B cell (primary cell): ENCODE data around the gene CCND2. TPM values are rescaled to one million over a fixed set of nuclear protein-coding genes. Genes with fewer than 3 reads are reported as not detected.

Experiments used
- ATAC-seq: fragments of 200-7000 bp; cut with Tn5 transposase; one replicate; pipeline ENCODE4 v1.10.0; 2021; ENCODE audit warnings: low read depth, mild to moderate bottlenecking, moderate number of reproducible peaks, moderate library complexity
- CTCF ChIA-PET: fragments of 350-600 bp; sonication (Branson Sonifier 250); formaldehyde crosslinking; loops from one replicate; lab custom pipeline; 2021; ENCODE audit warnings: antibody characterized with exemption, inconsistent platforms; lab: Charles Lee
- POLR2A ChIA-PET: fragments of 350-600 bp; sonication (Branson Sonifier 250); formaldehyde crosslinking; loops from one replicate; lab custom pipeline; 2021; ENCODE audit warnings: antibody characterized with exemption; lab: Charles Lee
- DNase-seq: peaks from one replicate; pipeline ENCODE4 v3.0.0; 2013
- H2AFZ ChIP-seq: 2 replicates; pipeline ENCODE4 v1.6.1; 2012; ENCODE audit warnings: mild to moderate bottlenecking, low read depth, low read length; ENCODE audit not compliant: insufficient read depth, poor library complexity, severe bottlenecking
- H3K27ac ChIP-seq, 2 donors: 1 replicate in 1 of 2; 2 replicates in 1 of 2; pipeline ENCODE4 v1.5.1; 2012 to 2013; ENCODE audit warnings: low read length in 2 of 2, mild to moderate bottlenecking in 2 of 2, moderate library complexity in 1 of 2
- H3K27me3 ChIP-seq, 4 experiments: fragments of 200-600 bp in 1 of 4; sonication (generic) in 1 of 4; replicated peaks in 1 of 4; 1 replicate in 2 of 4; 2 replicates in 2 of 4; pipeline versions ENCODE4 v1.6.1 to v1.7.0; 2013 to 2016; ENCODE audit warnings: low read length in 3 of 4, mild to moderate bottlenecking in 2 of 4, mixed read lengths in 1 of 4, moderate library complexity in 1 of 4; ENCODE audit not compliant: insufficient read depth in 4 of 4, control insufficient read depth in 3 of 4; ENCODE audit errors: control extremely low read depth in 1 of 4
- H3K36me3 ChIP-seq, 2 experiments: replicated peaks in 1 of 2; 1 replicate in 1 of 2; 2 replicates in 1 of 2; pipeline versions ENCODE4 v1.6.1 to v1.7.1; 2013; ENCODE audit warnings: low read length in 1 of 2; ENCODE audit not compliant: insufficient read depth in 2 of 2, control insufficient read depth in 1 of 2; ENCODE audit errors: control extremely low read depth in 1 of 2, extremely low read depth in 1 of 2
- H3K4me1 ChIP-seq, 2 donors: fragments of 200-600 bp in 1 of 2; sonication (generic) in 1 of 2; 1 replicate in 1 of 2; 2 replicates in 1 of 2; pipeline versions ENCODE4 v1.5.1 to v1.6.1; 2013 to 2017; ENCODE audit warnings: low read length in 2 of 2; ENCODE audit not compliant: control insufficient read depth in 2 of 2, insufficient read depth in 2 of 2
- H3K4me2 ChIP-seq: replicated peaks from 2 replicates; pipeline ENCODE3; 2012; ENCODE audit warnings: mild to moderate bottlenecking, low read depth, low read length; ENCODE audit not compliant: poor library complexity, severe bottlenecking
- H3K4me3 ChIP-seq, 5 experiments: fragments of 200-600 bp in 1 of 5; sonication (generic) in 1 of 5; 1 replicate in 3 of 5; 2 replicates in 2 of 5; pipeline versions ENCODE4 v1.5.1 to v1.7.0; 2011 to 2016; ENCODE audit warnings: low read length in 4 of 5, mild to moderate bottlenecking in 4 of 5, low read depth in 2 of 5, control low read depth in 1 of 5, moderate library complexity in 1 of 5; ENCODE audit not compliant: insufficient read depth in 1 of 5; ENCODE audit errors: control extremely low read depth in 1 of 5, extremely low read depth in 1 of 5
- H3K79me2 ChIP-seq: fragments of 200-600 bp; sonication (generic); one replicate; pipeline ENCODE4 v1.6.0; 2016; ENCODE audit warnings: low read length; ENCODE audit not compliant: control insufficient read depth, insufficient read depth
- H3K9ac ChIP-seq: fragments of 200-600 bp; sonication (generic); 2 replicates; pipeline ENCODE4 v1.6.1; 2017; ENCODE audit warnings: mild to moderate bottlenecking, low read length, moderate library complexity
- H3K9me3 ChIP-seq, 3 donors: one replicate each; pipeline versions ENCODE4 v1.6.1 to v1.7.1; 2013; ENCODE audit warnings: low read length in 2 of 3; ENCODE audit not compliant: control insufficient read depth in 2 of 3, insufficient read depth in 1 of 3; ENCODE audit errors: control extremely low read depth in 1 of 3
- H4K20me1 ChIP-seq: 2 replicates; pipeline ENCODE4 v1.6.0; 2012; ENCODE audit warnings: mild to moderate bottlenecking, low read length; ENCODE audit not compliant: insufficient read depth, control insufficient read depth, poor library complexity, severe bottlenecking
- H3K27ac Mint-ChIP-seq: one replicate; pipeline ENCODE4 v1.8.0; 2021; ENCODE audit warnings: mixed read lengths
- H3K27me3 Mint-ChIP-seq: one replicate; pipeline ENCODE4 v1.8.0; 2021; ENCODE audit warnings: mixed read lengths
- H3K4me1 Mint-ChIP-seq: one replicate; pipeline ENCODE4 v1.8.0; 2021; ENCODE audit warnings: mixed read lengths
- H3K4me3 Mint-ChIP-seq: one replicate; pipeline ENCODE4 v1.8.0; 2021; ENCODE audit warnings: mixed read lengths
- H3K9me3 Mint-ChIP-seq: one replicate; pipeline ENCODE4 v1.8.0; 2022; ENCODE audit warnings: mixed read lengths; ENCODE audit not compliant: insufficient read depth
- EZH2 ChIP-seq: IDR thresholded peaks from 2 replicates; pipeline ENCODE4 v1.6.1; 2012; ENCODE audit warnings: borderline replicate concordance, low read depth, mild to moderate bottlenecking, moderate library complexity, low read length; ENCODE audit not compliant: insufficient read depth, poor library complexity, severe bottlenecking
- whole genome bisulfite sequencing: methylation state at CpG from one replicate; pipeline ENCODE4 v1.1.5; 2013; ENCODE audit warnings: missing lambda C conversion rate; ENCODE audit not compliant: insufficient coverage; 5-methylcytosine and 5-hydroxymethylcytosine counted together
- intact Hi-C: fragments of 100-400 bp; cut with micrococcal nuclease; formaldehyde crosslinking; loops from one replicate; pipeline ENCODE4 v1.10.0; 2022
- polyA plus RNA-seq: library from polyadenylated mRNA; depleted of rRNA; stranded (reverse); fragments of >200 nt; gene quantifications from 2 replicates; pipeline ENCODE4 v1.2.3, GENCODE V29; 2012
- total RNA-seq, 2 donors: library from RNA; stranded (reverse); fragments of 120-200 nt in 1 of 2; gene quantifications; 1 replicate in 1 of 2; 2 replicates in 1 of 2; pipeline versions ENCODE4 v1.2.3 to v1.2.4, GENCODE V29; 2013 to 2022
- TF ChIP-seq, protein P1 (sequence below): fragments of 200-600 bp; IDR thresholded peaks from one replicate; pipeline ENCODE4 v1.8.0; 2022; ENCODE audit warnings: antibody characterized with exemption, mild to moderate bottlenecking

Gene CCND2
- total and polyA plus RNA-seq, 2 donors (not counting 1 experiment from before 2014, with no cell fraction given) = 9.2 to 20.6 TPM

DNA sequence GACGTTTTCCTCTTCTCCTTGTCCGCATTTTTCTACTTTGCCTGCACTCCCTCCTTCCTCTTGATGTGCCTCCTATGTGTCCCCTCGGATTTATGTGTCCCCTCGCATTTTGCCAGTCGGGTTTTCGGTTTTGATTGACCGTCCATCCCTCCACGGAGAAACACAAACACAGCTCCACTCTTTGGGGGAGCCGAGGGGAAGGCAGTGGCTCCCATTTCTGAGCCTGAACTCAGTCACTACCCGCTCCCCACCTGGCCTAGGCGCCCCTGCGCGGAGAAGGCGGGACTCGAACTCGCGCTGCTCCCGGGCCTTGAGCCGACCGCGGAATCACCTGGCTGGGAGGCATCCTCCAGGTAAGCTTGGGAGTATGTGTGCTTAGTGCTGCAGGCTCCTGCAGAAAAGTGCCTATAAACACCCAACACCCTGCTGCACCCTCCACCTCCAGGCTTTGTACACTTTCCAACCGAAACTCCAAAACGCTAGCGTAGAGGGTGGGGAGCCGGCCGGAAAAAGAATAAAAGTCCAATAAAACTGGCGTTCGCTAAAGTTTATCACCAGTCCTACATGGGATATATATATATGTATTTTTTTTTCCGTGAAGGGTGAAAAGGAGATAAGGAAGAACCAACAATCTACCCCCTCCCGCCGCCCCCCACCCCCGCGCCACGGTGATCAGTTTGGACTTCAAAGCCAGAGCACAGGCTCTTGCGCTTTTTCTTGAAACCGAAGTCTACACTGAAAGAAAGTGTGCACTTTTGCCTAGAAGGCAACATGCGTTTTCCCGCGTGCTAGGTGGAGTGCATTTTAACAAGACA lies 3.3 kb upstream of the CCND2 start:
- Histone ChIP-seq H3K9ac (peak overlapping the region; percentile 91), H3K4me1 (peaks cover 19 to 42% of the 10 kb centered on the region in 2 donors)

More for the DNA sequence above, 3.3 kb upstream of the CCND2 start:
- Histone ChIP-seq H2AFZ (peak overlapping the region; percentile 83), H3K27ac (peak overlapping the region; percentile 97 to 99), H4K20me1 (no peaks in the 10 kb centered on the region), H3K4me3 (peak overlapping the region; percentile 64 to 90 (median 77)), H3K4me2 (peak overlapping the region; percentile 79), H3K27me3 (no peaks in the 10 kb centered on the region), H3K9me3 (no peaks in the 10 kb centered on the region), H3K79me2 (peaks cover 19% of the 10 kb centered on the region), H3K36me3 (no peaks in the 10 kb centered on the region)
- ChIA-PET CTCF (interaction anchor here (0.9 to 12.6 kb wide), 11 partner anchors 38 to 383 kb away, joined by 4 to 396 read pairs (median 7); no protein-coding TSS in a partner anchor), POLR2A (interaction anchor here (1.6 to 3.9 kb wide), 5 partner anchors 55 to 153 kb away, joined by 4 to 28 read pairs (median 7); no protein-coding TSS in a partner anchor)
- DNase-seq (peak; percentile 63), ATAC-seq (no peak)
- Mint-ChIP-seq H3K4me3 (peak overlapping the region; percentile 99), H3K9me3 (no peaks in the 10 kb centered on the region), H3K4me1 (peaks cover 31% of the 10 kb centered on the region), H3K27me3 (no peaks in the 10 kb centered on the region), H3K27ac (peak overlapping the region; percentile 99)
- no peak for TF ChIP-seq EZH2
- TF ChIP-seq, protein P1, sequence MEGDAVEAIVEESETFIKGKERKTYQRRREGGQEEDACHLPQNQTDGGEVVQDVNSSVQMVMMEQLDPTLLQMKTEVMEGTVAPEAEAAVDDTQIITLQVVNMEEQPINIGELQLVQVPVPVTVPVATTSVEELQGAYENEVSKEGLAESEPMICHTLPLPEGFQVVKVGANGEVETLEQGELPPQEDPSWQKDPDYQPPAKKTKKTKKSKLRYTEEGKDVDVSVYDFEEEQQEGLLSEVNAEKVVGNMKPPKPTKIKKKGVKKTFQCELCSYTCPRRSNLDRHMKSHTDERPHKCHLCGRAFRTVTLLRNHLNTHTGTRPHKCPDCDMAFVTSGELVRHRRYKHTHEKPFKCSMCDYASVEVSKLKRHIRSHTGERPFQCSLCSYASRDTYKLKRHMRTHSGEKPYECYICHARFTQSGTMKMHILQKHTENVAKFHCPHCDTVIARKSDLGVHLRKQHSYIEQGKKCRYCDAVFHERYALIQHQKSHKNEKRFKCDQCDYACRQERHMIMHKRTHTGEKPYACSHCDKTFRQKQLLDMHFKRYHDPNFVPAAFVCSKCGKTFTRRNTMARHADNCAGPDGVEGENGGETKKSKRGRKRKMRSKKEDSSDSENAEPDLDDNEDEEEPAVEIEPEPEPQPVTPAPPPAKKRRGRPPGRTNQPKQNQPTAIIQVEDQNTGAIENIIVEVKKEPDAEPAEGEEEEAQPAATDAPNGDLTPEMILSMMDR = no peak
- 3% methylated on average over 14 of the region's 39 CpGs for WGBS
- intact Hi-C loops = loop anchor here (1.0 to 10.0 kb wide), 2 partner anchors 152 to 965 kb away; no protein-coding TSS in a partner anchor
